ENCODE results near the gene LCORL.

Gene LCORL

GRCh38 chr4:17805580-17806155, 215.9 kb downstream of the LCORL start:
- no peak overlapping the region for H3K4me3 ChIP-seq (replicated peaks; ENCODE audit: low read depth, low read length)
- TF ChIP-seq, protein P1, sequence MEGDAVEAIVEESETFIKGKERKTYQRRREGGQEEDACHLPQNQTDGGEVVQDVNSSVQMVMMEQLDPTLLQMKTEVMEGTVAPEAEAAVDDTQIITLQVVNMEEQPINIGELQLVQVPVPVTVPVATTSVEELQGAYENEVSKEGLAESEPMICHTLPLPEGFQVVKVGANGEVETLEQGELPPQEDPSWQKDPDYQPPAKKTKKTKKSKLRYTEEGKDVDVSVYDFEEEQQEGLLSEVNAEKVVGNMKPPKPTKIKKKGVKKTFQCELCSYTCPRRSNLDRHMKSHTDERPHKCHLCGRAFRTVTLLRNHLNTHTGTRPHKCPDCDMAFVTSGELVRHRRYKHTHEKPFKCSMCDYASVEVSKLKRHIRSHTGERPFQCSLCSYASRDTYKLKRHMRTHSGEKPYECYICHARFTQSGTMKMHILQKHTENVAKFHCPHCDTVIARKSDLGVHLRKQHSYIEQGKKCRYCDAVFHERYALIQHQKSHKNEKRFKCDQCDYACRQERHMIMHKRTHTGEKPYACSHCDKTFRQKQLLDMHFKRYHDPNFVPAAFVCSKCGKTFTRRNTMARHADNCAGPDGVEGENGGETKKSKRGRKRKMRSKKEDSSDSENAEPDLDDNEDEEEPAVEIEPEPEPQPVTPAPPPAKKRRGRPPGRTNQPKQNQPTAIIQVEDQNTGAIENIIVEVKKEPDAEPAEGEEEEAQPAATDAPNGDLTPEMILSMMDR (IDR thresholded peaks at IDR 0.05; ENCODE audit: low read length, missing control alignments) = no peak
- no peak for DNase-seq (ENCODE audit: low read depth)

DNA sequence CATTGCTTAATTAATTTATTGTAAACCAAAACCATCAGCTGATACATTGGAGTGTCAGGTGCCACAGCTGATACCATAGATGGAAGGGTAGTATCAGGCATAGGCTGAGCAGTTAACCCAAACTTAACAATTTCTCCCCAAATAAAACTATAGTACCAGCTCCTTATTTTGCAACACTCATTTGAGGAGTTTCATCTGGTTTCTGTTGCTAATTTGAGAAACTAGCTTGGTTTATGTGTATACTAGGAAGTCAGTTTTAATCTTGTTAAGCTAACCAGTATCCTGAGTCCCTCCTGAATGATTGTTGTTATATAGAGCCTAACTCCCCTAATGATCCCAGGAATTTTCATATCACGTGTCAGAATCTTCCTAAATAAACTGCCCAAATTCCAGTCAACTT, 223.7 kb downstream of the LCORL start:
- TF ChIP-seq, protein P1 (IDR thresholded peaks at IDR 0.05; ENCODE audit: low read length, missing control alignments) = no peak
- no peak for DNase-seq (ENCODE audit: low read depth)
- no peak overlapping the region for H3K4me3 ChIP-seq (replicated peaks; ENCODE audit: low read depth, low read length)

GRCh38 chr4:17794730-17795129, 226.8 kb downstream of the LCORL start:
- no peak overlapping the region for H3K4me3 ChIP-seq (replicated peaks; ENCODE audit: low read depth, low read length)
- TF ChIP-seq, protein P1 (IDR thresholded peaks at IDR 0.05; ENCODE audit: low read length, missing control alignments) = no peak
- no peak for DNase-seq (ENCODE audit: low read depth)

Data from fibroblast of pulmonary artery (primary cell).